ENCODE data around the gene FAAP100.
"Not testable (repeated sequence)": the region's sequence is repeated elsewhere in the genome, so short reads cannot be mapped to it uniquely, and the experiment has no call there.

FAAP100 gene

GRCh38 chr17:81552244-81553017, at the start of gene FAAP100:
Gene FAAP100 (minus strand): TSS chr17:81552353. CDS start chr17:81552330, 23 bp downstream.
- DNase-seq (ENCODE audit: low read depth): peak; percentile 89

- peak; percentile 86 for DNase-seq (ENCODE audit: low read depth)
These were observed 49.5 kb upstream of the FAAP100 start for GRCh38 chr17:81601525-81602120.

GRCh38 chr17:81599719-81600486, 47.8 kb upstream of the FAAP100 start:
- peak; percentile 92 for DNase-seq (ENCODE audit: low read depth)

GRCh38 chr17:81593105-81593871, 41.1 kb upstream of the FAAP100 start:
- no peak for DNase-seq (ENCODE audit: low read depth)

- no peak for DNase-seq (ENCODE audit: low read depth)
These were observed 39.8 kb upstream of the FAAP100 start for GRCh38 chr17:81591971-81592370.

GRCh38 chr17:81590121-81590520, 38.0 kb upstream of the FAAP100 start:
- no peak for DNase-seq (ENCODE audit: low read depth)

GRCh38 chr17:81589612-81590011, 37.5 kb upstream of the FAAP100 start:
- DNase-seq (ENCODE audit: low read depth): no peak

GRCh38 chr17:81586096-81586495, 33.9 kb upstream of the FAAP100 start:
- DNase-seq (ENCODE audit: low read depth): no peak

GRCh38 chr17:81584771-81585170, 32.6 kb upstream of the FAAP100 start:
- not testable (repeated sequence) for DNase-seq (ENCODE audit: low read depth)

GRCh38 chr17:81583589-81584342, 31.6 kb upstream of the FAAP100 start:
- no peak for DNase-seq (ENCODE audit: low read depth)

- no peak for DNase-seq (ENCODE audit: low read depth)
These were observed 30.6 kb upstream of the FAAP100 start for GRCh38 chr17:81582749-81583148.

GRCh38 chr17:81582341-81582740, 30.2 kb upstream of the FAAP100 start:
- peak; percentile 90 for DNase-seq (ENCODE audit: low read depth)

GRCh38 chr17:81581758-81582157, 29.6 kb upstream of the FAAP100 start:
- no peak for DNase-seq (ENCODE audit: low read depth)

- DNase-seq (ENCODE audit: low read depth): no peak
These were observed 28.3 kb upstream of the FAAP100 start for GRCh38 chr17:81580481-81580880.

- DNase-seq (ENCODE audit: low read depth): peak; percentile 96
These were observed 27.7 kb upstream of the FAAP100 start for GRCh38 chr17:81579821-81580321.

GRCh38 chr17:81579298-81579697, 27.1 kb upstream of the FAAP100 start:
- no peak for DNase-seq (ENCODE audit: low read depth)

- DNase-seq (ENCODE audit: low read depth): peak; percentile 32
These were observed 26.5 kb upstream of the FAAP100 start for GRCh38 chr17:81578561-81579225.

- peak; percentile 56 for DNase-seq (ENCODE audit: low read depth)
These were observed 25.9 kb upstream of the FAAP100 start for GRCh38 chr17:81578038-81578441.

GRCh38 chr17:81577278-81578000, 25.3 kb upstream of the FAAP100 start:
- DNase-seq (ENCODE audit: low read depth): peak; percentile 65

Data from ELR (cell line).